Fibroblast of mammary gland (primary cell): ENCODE measurements around the gene FGF19.
A peak's percentile ranks its signal among the peaks of the same experiment; 100 is the strongest.

Experiments used
- DNase-seq: peaks from one replicate; pipeline ENCODE4 v3.0.0-alpha.2; 2010; ENCODE audit warnings: low read depth
- H3K4me3 ChIP-seq: 2 replicates; pipeline ENCODE4 v1.5.1; 2011; ENCODE audit warnings: low read depth, mild to moderate bottlenecking, low read length, moderate library complexity; ENCODE audit not compliant: control insufficient read depth
- TF ChIP-seq, protein P1 (sequence below): conservative IDR thresholded peaks from 2 replicates; pipeline ENCODE4 v1.5.1; 2011; ENCODE audit warnings: low read depth, low read length, inconsistent platforms; ENCODE audit not compliant: control insufficient read depth, insufficient read depth

FGF19 gene

GRCh38 chr11:69702769-69703452 lies 911 bp downstream of the FGF19 start:
- no peak overlapping the region for H3K4me3 ChIP-seq
- TF ChIP-seq, protein P1, sequence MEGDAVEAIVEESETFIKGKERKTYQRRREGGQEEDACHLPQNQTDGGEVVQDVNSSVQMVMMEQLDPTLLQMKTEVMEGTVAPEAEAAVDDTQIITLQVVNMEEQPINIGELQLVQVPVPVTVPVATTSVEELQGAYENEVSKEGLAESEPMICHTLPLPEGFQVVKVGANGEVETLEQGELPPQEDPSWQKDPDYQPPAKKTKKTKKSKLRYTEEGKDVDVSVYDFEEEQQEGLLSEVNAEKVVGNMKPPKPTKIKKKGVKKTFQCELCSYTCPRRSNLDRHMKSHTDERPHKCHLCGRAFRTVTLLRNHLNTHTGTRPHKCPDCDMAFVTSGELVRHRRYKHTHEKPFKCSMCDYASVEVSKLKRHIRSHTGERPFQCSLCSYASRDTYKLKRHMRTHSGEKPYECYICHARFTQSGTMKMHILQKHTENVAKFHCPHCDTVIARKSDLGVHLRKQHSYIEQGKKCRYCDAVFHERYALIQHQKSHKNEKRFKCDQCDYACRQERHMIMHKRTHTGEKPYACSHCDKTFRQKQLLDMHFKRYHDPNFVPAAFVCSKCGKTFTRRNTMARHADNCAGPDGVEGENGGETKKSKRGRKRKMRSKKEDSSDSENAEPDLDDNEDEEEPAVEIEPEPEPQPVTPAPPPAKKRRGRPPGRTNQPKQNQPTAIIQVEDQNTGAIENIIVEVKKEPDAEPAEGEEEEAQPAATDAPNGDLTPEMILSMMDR, result no peak
- DNase-seq, result no peak

- TF ChIP-seq, protein P1, result no peak
- H3K4me3 ChIP-seq, result no peak overlapping the region
Measured at GRCh38 chr11:69702239-69702691, 1.6 kb downstream of the FGF19 start.

GRCh38 chr11:69700278-69701140 lies 3.3 kb downstream of the FGF19 start:
- DNase-seq, result peak; percentile 38
- TF ChIP-seq, protein P1, result no peak
- no peak overlapping the region for H3K4me3 ChIP-seq

More at GRCh38 chr11:69702239-69702691, 1.6 kb downstream of the FGF19 start:
- DNase-seq, result no peak

DNA sequence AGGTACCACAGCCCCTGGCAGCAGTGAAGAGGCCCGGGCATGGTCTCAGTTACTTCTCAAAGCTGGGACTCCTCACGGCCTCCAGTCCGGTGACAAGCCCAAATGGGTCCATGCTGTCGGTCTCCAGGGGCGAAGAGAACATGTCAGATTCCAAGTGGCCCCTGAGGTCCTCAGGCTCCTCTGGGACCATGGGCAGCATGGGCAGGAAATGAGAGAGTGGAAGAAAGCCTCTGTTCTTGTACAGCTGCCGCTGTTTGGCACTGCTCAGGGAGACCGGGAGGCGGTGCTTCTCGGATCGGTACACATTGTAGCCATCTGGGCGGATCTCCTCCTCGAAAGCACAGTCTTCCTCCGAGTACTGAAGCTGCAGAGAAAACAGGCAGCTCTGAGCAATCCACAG lies 4.6 kb downstream of the FGF19 start:
- TF ChIP-seq, protein P1, result no peak
- no peak for DNase-seq
- H3K4me3 ChIP-seq, result no peak overlapping the region

- TF ChIP-seq, protein P1, result no peak
- no peak overlapping the region for H3K4me3 ChIP-seq
- DNase-seq, result no peak
Measured at GRCh38 chr11:69698362-69698761, 5.5 kb downstream of the FGF19 start.

- TF ChIP-seq, protein P1, result no peak
- no peak for DNase-seq
- H3K4me3 ChIP-seq, result no peak overlapping the region
Measured at GRCh38 chr11:69697861-69698260, 6.0 kb downstream of the FGF19 start.
